HEK293 (cell line): Measurements from ENCODE around the gene MTMR6.

Experiments
- CTCF ChIA-PET: fragments of 350-600 bp; formaldehyde crosslinking; extraction: SDS; loops from one replicate; lab custom pipeline; 2021; ENCODE audit warnings: antibody characterized with exemption; lab: Yijun Ruan, JAX
- POLR2A ChIA-PET: fragments of 300-600 bp; formaldehyde crosslinking; extraction: SDS; loops from one replicate; lab custom pipeline; 2020; ENCODE audit warnings: antibody characterized with exemption, inconsistent platforms; lab: Yijun Ruan, JAX
- H3K27ac ChIP-seq: fragments of 200-500 bp; sonication (Bioruptor generic); 2 replicates; pipeline ENCODE4 v1.5.1; 2014; ENCODE audit warnings: low read depth, low read length, control low read depth, inconsistent platforms; ENCODE audit errors: extremely low read depth
- H3K36me3 ChIP-seq, 2 experiments: fragments of 200-500 bp in 1 of 2; sonication (Bioruptor generic) in 1 of 2; 1 replicate in 1 of 2; 2 replicates in 1 of 2; pipeline ENCODE4 v1.5.1; 2014 to 2017; ENCODE audit warnings: inconsistent platforms in 2 of 2, low read length in 2 of 2; ENCODE audit not compliant: control insufficient read depth in 2 of 2, insufficient read depth in 1 of 2
- H3K4me1 ChIP-seq: fragments of 200-500 bp; sonication (Bioruptor generic); 2 replicates; pipeline ENCODE4 v1.5.1; 2014; ENCODE audit warnings: mild to moderate bottlenecking, low read length, inconsistent platforms; ENCODE audit not compliant: control insufficient read depth, insufficient read depth
- H3K4me3 ChIP-seq: 2 replicates; pipeline ENCODE4 v1.5.1; 2011; ENCODE audit warnings: low read depth, mild to moderate bottlenecking, control low read depth, low read length, moderate library complexity
- H3K9me3 ChIP-seq: fragments of 200-500 bp; sonication (Bioruptor generic); 2 replicates; pipeline ENCODE4 v1.5.1; 2014; ENCODE audit warnings: low read depth, low read length, inconsistent platforms; ENCODE audit not compliant: control insufficient read depth, insufficient read depth
- GLI2 ChIP-seq: fragments of 450-650 bp; formaldehyde crosslinking; IDR thresholded peaks from 2 replicates; pipeline ENCODE4; 2017; ENCODE audit warnings: missing biosample characterization, missing genetic modification characterization, low read depth, borderline replicate concordance
- SCRT2 ChIP-seq: fragments of 450-650 bp; formaldehyde crosslinking; IDR thresholded peaks from 2 replicates; pipeline ENCODE4 v1.5.1; 2016; ENCODE audit warnings: missing biosample characterization, missing genetic modification characterization
- ZBTB17 ChIP-seq: fragments of 450-650 bp; formaldehyde crosslinking; IDR thresholded peaks from 2 replicates; pipeline ENCODE4 v1.5.1; 2016; ENCODE audit warnings: missing biosample characterization, missing genetic modification characterization
- ZFHX2 ChIP-seq: fragments of 450-650 bp; formaldehyde crosslinking; conservative IDR thresholded peaks from 2 replicates; pipeline ENCODE4 v1.5.1; 2016; ENCODE audit warnings: missing biosample characterization, missing genetic modification characterization
- ZFP37 ChIP-seq: fragments of 450-650 bp; formaldehyde crosslinking; IDR thresholded peaks from 2 replicates; pipeline ENCODE4 v1.5.1; 2016; ENCODE audit warnings: missing biosample characterization, missing genetic modification characterization
- ZNF335 ChIP-seq: fragments of 450-650 bp; formaldehyde crosslinking; conservative IDR thresholded peaks from 2 replicates; pipeline ENCODE4 v1.5.1; 2016; ENCODE audit warnings: missing biosample characterization, missing genetic modification characterization
- ZNF76 ChIP-seq: fragments of 450-650 bp; formaldehyde crosslinking; IDR thresholded peaks from 2 replicates; pipeline ENCODE4; 2016; ENCODE audit warnings: low read depth, missing biosample characterization, missing genetic modification characterization, borderline replicate concordance
- TF ChIP-seq, protein P1 (sequence below): fragments of 450-650 bp; formaldehyde crosslinking; IDR thresholded peaks from 2 replicates; pipeline ENCODE4 v1.5.1; 2016; ENCODE audit warnings: missing biosample characterization, missing genetic modification characterization
- TF ChIP-seq, protein P2 (sequence below): fragments of 450-650 bp; formaldehyde crosslinking; IDR thresholded peaks from 2 replicates; pipeline ENCODE4 v1.5.1; 2016; ENCODE audit warnings: missing biosample characterization, missing genetic modification characterization
- TF ChIP-seq, protein P3 (sequence below): fragments of 450-650 bp; formaldehyde crosslinking; IDR thresholded peaks from 2 replicates; pipeline ENCODE4 v1.5.1; 2016; ENCODE audit warnings: missing biosample characterization, missing genetic modification characterization, borderline replicate concordance
- TF ChIP-seq, protein P4 (sequence below): fragments of 450-650 bp; formaldehyde crosslinking; IDR thresholded peaks from 2 replicates; pipeline ENCODE4 v1.5.1; 2016; ENCODE audit warnings: missing biosample characterization, missing genetic modification characterization

MTMR6 gene

DNA sequence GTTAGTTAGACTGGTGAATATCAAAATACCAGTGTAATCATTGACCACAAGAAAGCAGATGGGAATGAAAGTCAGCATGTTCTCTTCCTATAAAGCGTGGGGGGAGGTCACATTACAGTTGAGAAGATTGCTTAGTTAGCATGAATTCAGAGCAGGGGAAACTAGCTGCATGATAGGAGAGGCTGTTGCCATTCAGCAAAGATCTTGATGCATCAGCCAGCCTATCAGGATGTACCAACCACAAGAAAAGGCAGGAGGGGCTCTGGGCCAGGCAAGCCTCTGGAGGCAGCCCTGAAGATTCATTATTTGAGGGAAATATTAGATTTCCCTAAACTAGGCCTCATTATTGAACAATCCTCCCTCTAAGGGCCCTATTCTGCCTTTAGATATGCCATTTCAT lies 5.0 kb upstream of the MTMR6 start:
- ChIA-PET CTCF (no interaction called here), POLR2A (no interaction called here)
- Histone ChIP-seq H3K4me3 (no peak overlapping the region), H3K4me1 (no peaks in the 10 kb centered on the region), H3K36me3 (no peaks in the 10 kb centered on the region), H3K27ac (no peak overlapping the region), H3K9me3 (no peaks in the 10 kb centered on the region)
- TF ChIP-seq, protein P1, sequence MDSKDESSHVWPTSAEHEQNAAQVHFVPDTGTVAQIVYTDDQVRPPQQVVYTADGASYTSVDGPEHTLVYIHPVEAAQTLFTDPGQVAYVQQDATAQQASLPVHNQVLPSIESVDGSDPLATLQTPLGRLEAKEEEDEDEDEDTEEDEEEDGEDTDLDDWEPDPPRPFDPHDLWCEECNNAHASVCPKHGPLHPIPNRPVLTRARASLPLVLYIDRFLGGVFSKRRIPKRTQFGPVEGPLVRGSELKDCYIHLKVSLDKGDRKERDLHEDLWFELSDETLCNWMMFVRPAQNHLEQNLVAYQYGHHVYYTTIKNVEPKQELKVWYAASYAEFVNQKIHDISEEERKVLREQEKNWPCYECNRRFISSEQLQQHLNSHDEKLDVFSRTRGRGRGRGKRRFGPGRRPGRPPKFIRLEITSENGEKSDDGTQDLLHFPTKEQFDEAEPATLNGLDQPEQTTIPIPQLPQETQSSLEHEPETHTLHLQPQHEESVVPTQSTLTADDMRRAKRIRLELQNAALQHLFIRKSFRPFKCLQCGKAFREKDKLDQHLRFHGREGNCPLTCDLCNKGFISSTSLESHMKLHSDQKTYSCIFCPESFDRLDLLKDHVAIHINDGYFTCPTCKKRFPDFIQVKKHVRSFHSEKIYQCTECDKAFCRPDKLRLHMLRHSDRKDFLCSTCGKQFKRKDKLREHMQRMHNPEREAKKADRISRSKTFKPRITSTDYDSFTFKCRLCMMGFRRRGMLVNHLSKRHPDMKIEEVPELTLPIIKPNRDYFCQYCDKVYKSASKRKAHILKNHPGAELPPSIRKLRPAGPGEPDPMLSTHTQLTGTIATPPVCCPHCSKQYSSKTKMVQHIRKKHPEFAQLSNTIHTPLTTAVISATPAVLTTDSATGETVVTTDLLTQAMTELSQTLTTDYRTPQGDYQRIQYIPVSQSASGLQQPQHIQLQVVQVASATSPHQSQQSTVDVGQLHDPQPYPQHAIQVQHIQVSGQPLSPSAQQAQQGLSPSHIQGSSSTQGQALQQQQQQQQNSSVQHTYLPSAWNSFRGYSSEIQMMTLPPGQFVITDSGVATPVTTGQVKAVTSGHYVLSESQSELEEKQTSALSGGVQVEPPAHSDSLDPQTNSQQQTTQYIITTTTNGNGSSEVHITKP (tag by site-specific recombination), result peak; percentile 73; the same call in 1 of the 2 replicates
- TF ChIP-seq ZBTB17 (tag by site-specific recombination) (peak; percentile 95), ZNF76 (tag by site-specific recombination) (no peak), ZFHX2 (tag by site-specific recombination) (0 out of 2 replicates have a peak, but pooled peaks have one; percentile 25), ZNF335 (tag by site-specific recombination) (peak; percentile 43; the same call in 1 of the 2 replicates), SCRT2 (no peak)
- TF ChIP-seq, protein P2, sequence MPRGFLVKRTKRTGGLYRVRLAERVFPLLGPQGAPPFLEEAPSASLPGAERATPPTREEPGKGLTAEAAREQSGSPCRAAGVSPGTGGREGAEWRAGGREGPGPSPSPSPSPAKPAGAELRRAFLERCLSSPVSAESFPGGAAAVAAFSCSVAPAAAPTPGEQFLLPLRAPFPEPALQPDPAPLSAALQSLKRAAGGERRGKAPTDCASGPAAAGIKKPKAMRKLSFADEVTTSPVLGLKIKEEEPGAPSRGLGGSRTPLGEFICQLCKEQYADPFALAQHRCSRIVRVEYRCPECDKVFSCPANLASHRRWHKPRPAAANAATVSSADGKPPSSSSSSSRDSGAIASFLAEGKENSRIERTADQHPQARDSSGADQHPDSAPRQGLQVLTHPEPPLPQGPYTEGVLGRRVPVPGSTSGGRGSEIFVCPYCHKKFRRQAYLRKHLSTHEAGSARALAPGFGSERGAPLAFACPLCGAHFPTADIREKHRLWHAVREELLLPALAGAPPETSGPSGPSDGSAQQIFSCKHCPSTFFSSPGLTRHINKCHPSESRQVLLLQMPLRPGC, result no peak

DNA sequence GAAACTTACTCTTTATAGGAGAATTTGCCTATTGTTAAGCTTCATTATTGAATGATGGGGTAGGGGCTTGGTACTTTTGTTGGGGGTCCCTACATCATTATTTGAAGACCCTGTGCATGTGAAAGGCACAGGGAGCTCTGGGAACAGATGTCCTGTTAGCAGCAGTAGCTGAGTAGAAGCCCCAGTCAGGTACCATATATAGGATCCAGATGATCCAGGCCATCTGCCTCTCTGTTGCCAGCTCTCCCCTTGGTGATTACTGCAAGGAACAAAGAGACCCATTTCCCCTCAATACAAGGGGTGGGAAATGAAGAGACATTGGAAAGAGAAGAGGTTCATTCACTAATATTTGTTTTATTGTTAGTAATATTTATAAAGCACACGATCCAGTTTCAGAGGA lies 4.4 kb upstream of the MTMR6 start:
- POLR2A ChIA-PET, result no interaction called here

More for the DNA sequence above, 4.4 kb upstream of the MTMR6 start:
- Histone ChIP-seq H3K4me1 (no peaks in the 10 kb centered on the region), H3K4me3 (no peak overlapping the region), H3K9me3 (no peaks in the 10 kb centered on the region)
- CTCF ChIA-PET, result no interaction called here
- TF ChIP-seq, protein P3, sequence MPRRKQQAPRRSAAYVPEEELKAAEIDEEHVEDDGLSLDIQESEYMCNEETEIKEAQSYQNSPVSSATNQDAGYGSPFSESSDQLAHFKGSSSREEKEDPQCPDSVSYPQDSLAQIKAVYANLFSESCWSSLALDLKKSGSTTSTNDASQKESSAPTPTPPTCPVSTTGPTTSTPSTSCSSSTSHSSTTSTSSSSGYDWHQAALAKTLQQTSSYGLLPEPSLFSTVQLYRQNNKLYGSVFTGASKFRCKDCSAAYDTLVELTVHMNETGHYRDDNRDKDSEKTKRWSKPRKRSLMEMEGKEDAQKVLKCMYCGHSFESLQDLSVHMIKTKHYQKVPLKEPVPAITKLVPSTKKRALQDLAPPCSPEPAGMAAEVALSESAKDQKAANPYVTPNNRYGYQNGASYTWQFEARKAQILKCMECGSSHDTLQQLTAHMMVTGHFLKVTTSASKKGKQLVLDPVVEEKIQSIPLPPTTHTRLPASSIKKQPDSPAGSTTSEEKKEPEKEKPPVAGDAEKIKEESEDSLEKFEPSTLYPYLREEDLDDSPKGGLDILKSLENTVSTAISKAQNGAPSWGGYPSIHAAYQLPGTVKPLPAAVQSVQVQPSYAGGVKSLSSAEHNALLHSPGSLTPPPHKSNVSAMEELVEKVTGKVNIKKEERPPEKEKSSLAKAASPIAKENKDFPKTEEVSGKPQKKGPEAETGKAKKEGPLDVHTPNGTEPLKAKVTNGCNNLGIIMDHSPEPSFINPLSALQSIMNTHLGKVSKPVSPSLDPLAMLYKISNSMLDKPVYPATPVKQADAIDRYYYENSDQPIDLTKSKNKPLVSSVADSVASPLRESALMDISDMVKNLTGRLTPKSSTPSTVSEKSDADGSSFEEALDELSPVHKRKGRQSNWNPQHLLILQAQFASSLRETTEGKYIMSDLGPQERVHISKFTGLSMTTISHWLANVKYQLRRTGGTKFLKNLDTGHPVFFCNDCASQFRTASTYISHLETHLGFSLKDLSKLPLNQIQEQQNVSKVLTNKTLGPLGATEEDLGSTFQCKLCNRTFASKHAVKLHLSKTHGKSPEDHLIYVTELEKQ, result no peak
- TF ChIP-seq, protein P2, result no peak
- TF ChIP-seq, protein P1 (tag by site-specific recombination), result no peak
- TF ChIP-seq ZFP37 (tag by site-specific recombination), result no peak
- no peak for TF ChIP-seq GLI2 (tag by site-specific recombination)
- TF ChIP-seq, protein P4, sequence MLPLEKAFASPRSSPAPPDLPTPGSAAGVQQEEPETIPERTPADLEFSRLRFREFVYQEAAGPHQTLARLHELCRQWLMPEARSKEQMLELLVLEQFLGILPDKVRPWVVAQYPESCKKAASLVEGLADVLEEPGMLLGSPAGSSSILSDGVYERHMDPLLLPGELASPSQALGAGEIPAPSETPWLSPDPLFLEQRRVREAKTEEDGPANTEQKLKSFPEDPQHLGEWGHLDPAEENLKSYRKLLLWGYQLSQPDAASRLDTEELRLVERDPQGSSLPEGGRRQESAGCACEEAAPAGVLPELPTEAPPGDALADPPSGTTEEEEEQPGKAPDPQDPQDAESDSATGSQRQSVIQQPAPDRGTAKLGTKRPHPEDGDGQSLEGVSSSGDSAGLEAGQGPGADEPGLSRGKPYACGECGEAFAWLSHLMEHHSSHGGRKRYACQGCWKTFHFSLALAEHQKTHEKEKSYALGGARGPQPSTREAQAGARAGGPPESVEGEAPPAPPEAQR (tag by site-specific recombination), result no peak
- TF ChIP-seq, all 188 proteins: peak for 0
- no peaks in the 10 kb centered on the region for H3K36me3 ChIP-seq
- no peak overlapping the region for H3K27ac ChIP-seq
